Neutrophil (primary cell): ENCODE measurements around the gene SPEG.

Experiments used
- H3K27ac ChIP-seq: fragments of 200-600 bp; sonication (generic); 2 replicates; pipeline ENCODE4 v1.5.1; 2016; ENCODE audit warnings: mild to moderate bottlenecking, moderate library complexity
- H3K27me3 ChIP-seq: fragments of 200-600 bp; sonication (generic); 2 replicates; pipeline ENCODE4 v1.6.0; 2016; ENCODE audit warnings: mild to moderate bottlenecking
- H3K36me3 ChIP-seq: fragments of 200-600 bp; sonication (generic); 2 replicates; pipeline ENCODE4 v1.5.1; 2017
- H3K4me1 ChIP-seq, 2 experiments: fragments of 200-600 bp in 1 of 2; sonication (generic) in 1 of 2; 1 replicate in 1 of 2; 2 replicates in 1 of 2; pipeline versions ENCODE4 v1.5.1 to v1.6.1; 2013 to 2016; ENCODE audit warnings: low read depth in 1 of 2, low read length in 1 of 2, mild to moderate bottlenecking in 1 of 2, moderate library complexity in 1 of 2; ENCODE audit not compliant: control insufficient read depth in 1 of 2, insufficient read depth in 1 of 2
- H3K4me3 ChIP-seq, 2 experiments: fragments of 200-600 bp in 1 of 2; sonication (generic) in 1 of 2; 1 replicate in 1 of 2; 2 replicates in 1 of 2; pipeline ENCODE4 v1.5.1; 2013 to 2016; ENCODE audit warnings: low read depth in 1 of 2, low read length in 1 of 2, mild to moderate bottlenecking in 1 of 2, moderate library complexity in 1 of 2
- H3K9me3 ChIP-seq: fragments of 200-600 bp; sonication (generic); 2 replicates; pipeline ENCODE4 v1.5.1; 2016
- TF ChIP-seq, protein P1 (sequence below): fragments of 200-600 bp; sonication (generic); IDR thresholded peaks from 2 replicates; pipeline ENCODE4 v1.5.1; 2016; ENCODE audit warnings: antibody characterized with exemption

SPEG gene

DNA sequence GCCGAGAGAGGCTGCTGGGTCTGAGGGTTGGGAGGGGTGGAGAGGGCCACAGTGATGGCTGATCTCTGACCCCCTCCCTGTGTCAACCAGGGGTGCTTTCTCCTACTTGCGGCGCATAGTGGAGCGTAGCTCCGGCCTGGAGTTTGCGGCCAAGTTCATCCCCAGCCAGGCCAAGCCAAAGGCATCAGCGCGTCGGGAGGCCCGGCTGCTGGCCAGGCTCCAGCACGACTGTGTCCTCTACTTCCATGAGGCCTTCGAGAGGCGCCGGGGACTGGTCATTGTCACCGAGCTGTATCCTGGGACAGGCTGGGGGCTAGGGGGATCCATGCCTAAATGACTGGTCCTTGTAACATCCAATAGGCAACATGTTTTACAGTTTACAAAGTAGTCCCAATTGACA, 43.2 kb downstream of the SPEG start:
- Histone ChIP-seq H3K4me3 (no peak overlapping the region), H3K9me3 (no peaks in the 10 kb centered on the region), H3K27ac (no peak overlapping the region), H3K36me3 (no peaks in the 10 kb centered on the region), H3K4me1 (no peaks in the 10 kb centered on the region), H3K27me3 (peaks cover 76% of the 10 kb centered on the region)
- TF ChIP-seq, protein P1, sequence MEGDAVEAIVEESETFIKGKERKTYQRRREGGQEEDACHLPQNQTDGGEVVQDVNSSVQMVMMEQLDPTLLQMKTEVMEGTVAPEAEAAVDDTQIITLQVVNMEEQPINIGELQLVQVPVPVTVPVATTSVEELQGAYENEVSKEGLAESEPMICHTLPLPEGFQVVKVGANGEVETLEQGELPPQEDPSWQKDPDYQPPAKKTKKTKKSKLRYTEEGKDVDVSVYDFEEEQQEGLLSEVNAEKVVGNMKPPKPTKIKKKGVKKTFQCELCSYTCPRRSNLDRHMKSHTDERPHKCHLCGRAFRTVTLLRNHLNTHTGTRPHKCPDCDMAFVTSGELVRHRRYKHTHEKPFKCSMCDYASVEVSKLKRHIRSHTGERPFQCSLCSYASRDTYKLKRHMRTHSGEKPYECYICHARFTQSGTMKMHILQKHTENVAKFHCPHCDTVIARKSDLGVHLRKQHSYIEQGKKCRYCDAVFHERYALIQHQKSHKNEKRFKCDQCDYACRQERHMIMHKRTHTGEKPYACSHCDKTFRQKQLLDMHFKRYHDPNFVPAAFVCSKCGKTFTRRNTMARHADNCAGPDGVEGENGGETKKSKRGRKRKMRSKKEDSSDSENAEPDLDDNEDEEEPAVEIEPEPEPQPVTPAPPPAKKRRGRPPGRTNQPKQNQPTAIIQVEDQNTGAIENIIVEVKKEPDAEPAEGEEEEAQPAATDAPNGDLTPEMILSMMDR = no peak

- peaks cover 87% of the 10 kb centered on the region for H3K27me3 ChIP-seq
- H3K4me3 ChIP-seq = no peak overlapping the region
- TF ChIP-seq, protein P1 = no peak
- no peak overlapping the region for H3K27ac ChIP-seq
- H3K36me3 ChIP-seq = no peaks in the 10 kb centered on the region
- no peaks in the 10 kb centered on the region for H3K4me1 ChIP-seq
- H3K9me3 ChIP-seq = no peaks in the 10 kb centered on the region
Measured at GRCh38 chr2:219478916-219479315, 44.3 kb downstream of the SPEG start.

DNA sequence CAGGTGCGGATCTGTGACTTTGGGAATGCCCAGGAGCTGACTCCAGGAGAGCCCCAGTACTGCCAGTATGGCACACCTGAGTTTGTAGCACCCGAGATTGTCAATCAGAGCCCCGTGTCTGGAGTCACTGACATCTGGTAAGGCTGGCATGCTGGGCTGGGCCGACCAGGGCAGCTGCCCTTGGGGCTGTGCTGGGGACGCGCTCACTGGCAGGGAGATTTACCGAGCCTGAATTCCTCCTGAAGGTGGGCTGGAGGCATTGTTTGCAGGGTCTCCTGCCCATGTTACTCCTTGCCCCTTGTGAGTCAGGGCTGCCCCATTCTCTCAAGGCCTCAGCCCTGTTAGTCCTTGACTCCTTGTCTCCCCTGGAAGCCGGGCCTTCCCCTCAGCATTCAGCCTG, 45.4 kb downstream of the SPEG start:
- Histone ChIP-seq H3K36me3 (no peaks in the 10 kb centered on the region), H3K27me3 (peaks cover 97% of the 10 kb centered on the region), H3K27ac (no peak overlapping the region), H3K4me3 (no peak overlapping the region), H3K4me1 (no peaks in the 10 kb centered on the region), H3K9me3 (no peaks in the 10 kb centered on the region)
- TF ChIP-seq, protein P1 = no peak

DNA sequence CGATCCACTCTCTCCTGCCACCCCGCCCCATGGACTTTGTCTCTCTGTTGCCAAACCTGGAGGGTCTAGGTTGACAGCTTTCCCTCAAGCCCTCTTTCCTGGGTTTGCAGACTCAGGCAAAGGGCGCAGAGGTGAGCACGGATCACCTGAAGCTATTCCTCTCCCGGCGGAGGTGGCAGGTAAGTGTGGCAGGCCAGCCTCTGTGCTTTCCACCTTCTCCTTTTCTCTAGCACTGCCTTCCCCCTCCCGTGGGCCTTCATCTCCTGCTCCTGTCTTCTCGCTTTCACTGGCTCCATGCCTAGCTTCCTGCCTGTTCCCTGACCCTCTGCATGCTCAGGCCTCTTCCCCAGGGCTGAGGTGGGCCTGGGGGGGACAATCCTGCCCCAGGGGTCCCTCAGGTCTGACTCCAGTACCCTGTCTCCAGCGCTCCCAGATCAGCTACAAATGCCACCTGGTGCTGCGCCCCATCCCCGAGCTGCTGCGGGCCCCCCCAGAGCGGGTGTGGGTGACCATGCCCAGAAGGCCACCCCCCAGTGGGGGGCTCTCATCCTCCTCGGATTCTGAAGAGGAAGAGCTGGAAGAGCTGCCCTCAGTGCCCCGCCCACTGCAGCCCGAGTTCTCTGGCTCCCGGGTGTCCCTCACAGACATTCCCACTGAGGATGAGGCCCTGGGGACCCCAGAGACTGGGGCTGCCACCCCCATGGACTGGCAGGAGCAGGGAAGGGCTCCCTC, 48.2 kb downstream of the SPEG start:
- H3K4me1 ChIP-seq = no peaks in the 10 kb centered on the region
- H3K9me3 ChIP-seq = no peaks in the 10 kb centered on the region
- TF ChIP-seq, protein P1 = no peak
- H3K27me3 ChIP-seq = peaks cover 97% of the 10 kb centered on the region
- H3K27ac ChIP-seq = no peak overlapping the region
- H3K4me3 ChIP-seq = no peak overlapping the region
- no peaks in the 10 kb centered on the region for H3K36me3 ChIP-seq

DNA sequence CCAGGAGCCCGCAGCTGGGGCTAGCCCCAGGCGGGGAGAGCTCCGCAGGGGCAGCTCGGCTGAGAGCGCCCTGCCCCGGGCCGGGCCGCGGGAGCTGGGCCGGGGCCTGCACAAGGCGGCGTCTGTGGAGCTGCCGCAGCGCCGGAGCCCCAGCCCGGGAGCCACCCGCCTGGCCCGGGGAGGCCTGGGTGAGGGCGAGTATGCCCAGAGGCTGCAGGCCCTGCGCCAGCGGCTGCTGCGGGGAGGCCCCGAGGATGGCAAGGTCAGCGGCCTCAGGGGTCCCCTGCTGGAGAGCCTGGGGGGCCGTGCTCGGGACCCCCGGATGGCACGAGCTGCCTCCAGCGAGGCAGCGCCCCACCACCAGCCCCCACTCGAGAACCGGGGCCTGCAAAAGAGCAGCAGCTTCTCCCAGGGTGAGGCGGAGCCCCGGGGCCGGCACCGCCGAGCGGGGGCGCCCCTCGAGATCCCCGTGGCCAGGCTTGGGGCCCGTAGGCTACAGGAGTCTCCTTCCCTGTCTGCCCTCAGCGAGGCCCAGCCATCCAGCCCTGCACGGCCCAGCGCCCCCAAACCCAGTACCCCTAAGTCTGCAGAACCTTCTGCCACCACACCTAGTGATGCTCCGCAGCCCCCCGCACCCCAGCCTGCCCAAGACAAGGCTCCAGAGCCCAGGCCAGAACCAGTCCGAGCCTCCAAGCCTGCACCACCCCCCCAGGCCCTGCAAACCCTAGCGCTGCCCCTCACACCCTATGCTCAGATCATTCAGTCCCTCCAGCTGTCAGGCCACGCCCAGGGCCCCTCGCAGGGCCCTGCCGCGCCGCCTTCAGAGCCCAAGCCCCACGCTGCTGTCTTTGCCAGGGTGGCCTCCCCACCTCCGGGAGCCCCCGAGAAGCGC, 49.1 kb downstream of the SPEG start:
- Histone ChIP-seq H3K27ac (no peak overlapping the region), H3K36me3 (no peaks in the 10 kb centered on the region), H3K27me3 (peaks cover 97% of the 10 kb centered on the region), H3K4me3 (no peak overlapping the region), H3K9me3 (no peaks in the 10 kb centered on the region), H3K4me1 (no peaks in the 10 kb centered on the region)
- TF ChIP-seq, protein P1 = no peak
